ENCODE measurements around the gene ASAH2B. TPM values are rescaled to one million over a fixed set of nuclear protein-coding genes. Genes with fewer than 3 reads are reported as not detected.
"Not testable (repeated sequence)": the region's sequence is repeated elsewhere in the genome, so short reads cannot be mapped to it uniquely, and the experiment has no call there.

ASAH2B gene
- total and polyA plus RNA-seq, 2 of the 4 experiments (the other 2 are of a cell fraction), result 3.7 to 5.0 TPM

- H3K79me1 ChIP-seq (ENCODE audit: low read depth in 1 of 2, low read length in 2 of 2); H4K8ac ChIP-seq (ENCODE audit: low read depth in 2 of 2, low read length in 2 of 2); POLR2A ChIA-PET (ENCODE audit: unreplicated experiment); H2BK5ac ChIP-seq (ENCODE audit: low read depth, low read length, poor library complexity, severe bottlenecking); H3K18ac ChIP-seq (ENCODE audit: low read depth, low read length); H4K5ac ChIP-seq (ENCODE audit: low read depth, low read length); H3K36me3 ChIP-seq (ENCODE audit: control insufficient read depth, insufficient read depth, low read length); H3K23ac ChIP-seq (ENCODE audit: low read depth, low read length); H3K56ac ChIP-seq (ENCODE audit: extremely low read depth, insufficient read depth, low read length); H3K4ac ChIP-seq (ENCODE audit: low read depth, low read length); H3K4me3 ChIP-seq (ENCODE audit: insufficient read depth, low read depth, low read length); H4K91ac ChIP-seq (ENCODE audit: insufficient read depth, low read depth, low read length); H3K9ac ChIP-seq (ENCODE audit: low read depth, low read length); H2BK120ac ChIP-seq (ENCODE audit: low read depth, low read length); dilution Hi-C loops (cut with HindIII; ENCODE audit: low sequenced_read_pairs, unreplicated experiment); H2AFZ ChIP-seq (replicated peaks; ENCODE audit: low read length, poor library complexity); H2BK15ac ChIP-seq (ENCODE audit: low read depth, low read length); H3K27ac ChIP-seq (ENCODE audit: insufficient read depth, low read length); H2BK20ac ChIP-seq (ENCODE audit: low read depth, low read length); in situ Hi-C loops (cut with MboI; ENCODE audit: low sequenced_read_pairs); H3K27me3 ChIP-seq (ENCODE audit: control insufficient read depth, insufficient read depth, low read length); intact Hi-C loops (cut with micrococcal nuclease); H3K14ac ChIP-seq (replicated peaks; ENCODE audit: low read depth, low read length); H3K9me1 ChIP-seq (ENCODE audit: insufficient read depth, low read length); BruUV-seq (replicated peaks); H3K4me2 ChIP-seq (ENCODE audit: low read depth, low read length); H3K9me3 ChIP-seq (ENCODE audit: control insufficient read depth, insufficient read depth, low read length); H2AK9ac ChIP-seq (replicated peaks; ENCODE audit: low read depth, low read length, poor library complexity); H3K4me1 ChIP-seq (ENCODE audit: control insufficient read depth, insufficient read depth, low read length); DNase-seq; H2AK5ac ChIP-seq (ENCODE audit: low read depth, low read length); ATAC-seq (ENCODE audit: low read depth); H4K20me1 ChIP-seq (ENCODE audit: insufficient read depth, low read length): not testable (repeated sequence)
- CTCF ChIA-PET, result interaction anchor here (0.6 kb wide), 1 partner anchor 530 kb away, joined by 3 read pairs; no protein-coding TSS in a partner anchor
- no CpG with 5 or more reads among the region's 5 CpGs for WGBS, 2 experiments (ENCODE audit: extremely low coverage in 2 of 2, insufficient read length in 1 of 2)
Measured at GRCh38 chr10:50787962-50788361, 48.2 kb downstream of the ASAH2B start.

Measured in IMR-90 (cell line).